Muscle layer of duodenum (tissue), 2 donors: ENCODE data around the gene LIN28B.
"Not testable (repeated sequence)": the region's sequence is repeated elsewhere in the genome, so short reads cannot be mapped to it uniquely, and the experiment has no call there.

Source experiments
- H3K27ac ChIP-seq: one replicate; pipeline ENCODE4 v1.7.0; 2013; ENCODE audit warnings: mild to moderate bottlenecking, low read length
- H3K27me3 ChIP-seq: one replicate; pipeline ENCODE4 v1.7.0; 2013; ENCODE audit warnings: low read depth, mild to moderate bottlenecking, control low read depth, low read length
- H3K36me3 ChIP-seq, 2 donors: one replicate each; pipeline ENCODE4 v1.7.0; 2013; ENCODE audit warnings: low read length in 2 of 2, control low read depth in 1 of 2, mild to moderate bottlenecking in 1 of 2; ENCODE audit not compliant: insufficient read depth in 2 of 2, control insufficient read depth in 1 of 2
- H3K4me1 ChIP-seq, 2 donors: one replicate each; pipeline ENCODE4 v1.7.0; 2013; ENCODE audit warnings: low read length in 2 of 2, mild to moderate bottlenecking in 2 of 2, control low read depth in 1 of 2, moderate library complexity in 1 of 2; ENCODE audit not compliant: insufficient read depth in 2 of 2, control insufficient read depth in 1 of 2
- H3K4me3 ChIP-seq, 2 donors: one replicate each; pipeline ENCODE4 v1.7.0; 2013; ENCODE audit warnings: low read length in 2 of 2, low read depth in 1 of 2, mild to moderate bottlenecking in 1 of 2
- H3K9me3 ChIP-seq, 2 donors: one replicate each; pipeline ENCODE4 v1.7.0; 2013; ENCODE audit warnings: low read length in 2 of 2, control low read depth in 1 of 2, mild to moderate bottlenecking in 1 of 2; ENCODE audit not compliant: control insufficient read depth in 1 of 2
- donor health status: healthy.

LIN28B gene

GRCh38 chr6:104990085-104990484 lies 33.2 kb downstream of the LIN28B start:
- Histone ChIP-seq H3K9me3 (no peaks in the 10 kb centered on the region), H3K36me3 (no peaks in the 10 kb centered on the region), H3K4me1 (no peaks in the 10 kb centered on the region), H3K4me3 (no peak overlapping the region), H3K27ac (no peak overlapping the region), H3K27me3 (no peaks in the 10 kb centered on the region)

- not testable (repeated sequence) for H3K27ac ChIP-seq, H3K9me3 ChIP-seq, H3K27me3 ChIP-seq, H3K4me3 ChIP-seq, H3K36me3 ChIP-seq, H3K4me1 ChIP-seq
These were observed 34.2 kb downstream of the LIN28B start for GRCh38 chr6:104991062-104991461.

- not testable (repeated sequence) for H3K27me3 ChIP-seq, H3K36me3 ChIP-seq, H3K9me3 ChIP-seq, H3K27ac ChIP-seq, H3K4me3 ChIP-seq, H3K4me1 ChIP-seq
These were observed 36.7 kb downstream of the LIN28B start for GRCh38 chr6:104993576-104993975.

DNA sequence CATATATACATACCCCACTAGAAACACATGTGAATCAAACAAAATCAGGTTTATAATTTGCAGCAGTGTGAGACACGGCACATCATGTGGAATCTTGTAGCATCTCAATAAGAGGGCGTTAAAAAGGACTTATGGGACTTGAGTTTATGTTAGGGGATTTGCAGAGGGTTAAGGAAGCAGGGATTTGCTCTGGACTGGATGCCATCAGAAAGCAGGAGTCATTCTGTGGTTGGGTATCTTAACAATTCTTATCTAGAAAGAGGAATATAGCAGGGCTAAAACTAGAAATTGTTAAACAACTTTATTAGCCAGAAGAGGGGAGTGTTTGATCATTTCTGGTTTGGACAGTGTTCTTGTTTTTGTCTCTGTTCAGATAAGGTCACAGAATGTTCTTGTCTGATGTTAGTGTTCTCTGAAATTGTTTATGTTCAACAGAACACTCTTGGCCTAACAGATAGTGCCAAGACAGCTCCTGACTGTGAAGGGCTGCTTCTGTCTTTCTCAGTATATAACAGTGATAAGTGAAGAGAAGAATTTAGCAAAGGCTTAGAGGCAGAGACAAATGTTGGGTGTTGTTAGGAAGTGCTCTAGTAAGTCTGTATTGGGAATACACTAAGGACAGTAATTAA lies 39.2 kb downstream of the LIN28B start:
- Histone ChIP-seq H3K27ac (no peak overlapping the region), H3K36me3 (no peaks in the 10 kb centered on the region), H3K27me3 (no peaks in the 10 kb centered on the region), H3K4me1 (no peaks in the 10 kb centered on the region), H3K9me3 (no peaks in the 10 kb centered on the region), H3K4me3 (no peak overlapping the region)

- H3K27ac ChIP-seq = no peak overlapping the region
- H3K27me3 ChIP-seq = no peaks in the 10 kb centered on the region
- H3K4me1 ChIP-seq = no peaks in the 10 kb centered on the region
- no peaks in the 10 kb centered on the region for H3K9me3 ChIP-seq
- H3K4me3 ChIP-seq = no peak overlapping the region
- no peaks in the 10 kb centered on the region for H3K36me3 ChIP-seq
These were observed 44.2 kb downstream of the LIN28B start for GRCh38 chr6:105001063-105001462.

DNA sequence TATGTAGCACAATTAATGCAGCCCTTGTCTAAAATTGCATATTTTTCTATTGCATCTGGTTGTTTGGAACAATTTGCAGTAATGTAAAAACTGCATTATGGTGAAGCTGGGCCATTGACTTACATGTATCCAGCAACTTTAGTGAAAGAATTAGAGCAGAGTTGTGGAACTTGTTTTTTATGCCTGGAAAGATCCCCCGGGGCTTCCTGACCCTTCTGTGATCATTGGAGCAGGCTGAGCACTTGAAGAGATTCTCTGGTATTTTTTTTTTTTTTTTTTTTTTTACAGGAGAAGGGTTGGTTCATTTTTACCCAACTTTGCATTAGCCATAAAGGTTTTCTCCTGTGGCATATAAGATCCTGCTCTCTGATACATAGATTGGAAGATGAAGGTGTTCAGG lies 45.0 kb downstream of the LIN28B start:
- no peaks in the 10 kb centered on the region for H3K4me1 ChIP-seq
- no peaks in the 10 kb centered on the region for H3K27me3 ChIP-seq
- no peak overlapping the region for H3K27ac ChIP-seq
- no peaks in the 10 kb centered on the region for H3K36me3 ChIP-seq
- no peak overlapping the region for H3K4me3 ChIP-seq
- H3K9me3 ChIP-seq = no peaks in the 10 kb centered on the region

DNA sequence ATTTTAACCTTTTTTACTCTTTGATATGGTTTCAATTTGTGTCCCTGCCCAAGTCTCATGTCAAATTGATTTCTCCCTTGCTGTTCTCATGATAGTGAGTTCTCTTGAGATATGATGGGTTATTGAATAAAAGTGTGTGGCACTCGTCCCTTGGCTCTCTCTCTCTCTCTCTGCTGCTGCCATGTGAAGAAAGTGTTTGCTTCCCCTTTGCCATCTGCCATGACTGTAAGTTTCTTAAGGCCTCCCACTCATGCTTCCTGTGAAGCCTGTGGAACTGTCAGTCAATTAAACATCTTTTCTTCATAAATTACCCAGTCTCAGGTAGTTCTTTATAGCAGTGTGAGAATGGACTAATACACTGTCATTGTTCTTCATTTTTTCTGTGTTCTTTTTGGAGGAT lies 48.5 kb downstream of the LIN28B start:
- H3K27me3 ChIP-seq = no peaks in the 10 kb centered on the region
- no peak overlapping the region for H3K27ac ChIP-seq
- H3K9me3 ChIP-seq = no peaks in the 10 kb centered on the region
- H3K4me3 ChIP-seq = no peak overlapping the region
- no peaks in the 10 kb centered on the region for H3K4me1 ChIP-seq
- H3K36me3 ChIP-seq = no peaks in the 10 kb centered on the region

DNA sequence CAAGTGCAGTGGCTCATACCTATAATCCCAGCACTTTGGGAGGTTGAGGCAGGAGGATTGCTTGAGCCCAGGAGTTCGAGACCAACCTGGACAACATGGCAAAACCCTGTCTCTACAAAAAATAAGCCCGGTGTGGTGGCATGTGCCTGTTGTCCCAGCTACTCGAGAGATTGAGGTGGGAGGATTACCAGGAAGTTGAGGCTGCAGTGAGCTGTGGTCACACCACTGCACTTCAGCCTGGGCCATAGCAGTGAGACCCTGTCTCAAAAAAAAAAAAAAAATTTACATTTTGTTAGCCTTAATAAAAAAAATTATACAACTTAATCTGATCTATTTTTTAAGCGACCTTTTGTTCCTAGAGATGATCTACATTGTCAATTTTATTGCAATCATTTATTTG lies 56.6 kb downstream of the LIN28B start:
- not testable (repeated sequence) for H3K36me3 ChIP-seq, H3K27ac ChIP-seq, H3K4me3 ChIP-seq, H3K4me1 ChIP-seq, H3K27me3 ChIP-seq, H3K9me3 ChIP-seq

DNA sequence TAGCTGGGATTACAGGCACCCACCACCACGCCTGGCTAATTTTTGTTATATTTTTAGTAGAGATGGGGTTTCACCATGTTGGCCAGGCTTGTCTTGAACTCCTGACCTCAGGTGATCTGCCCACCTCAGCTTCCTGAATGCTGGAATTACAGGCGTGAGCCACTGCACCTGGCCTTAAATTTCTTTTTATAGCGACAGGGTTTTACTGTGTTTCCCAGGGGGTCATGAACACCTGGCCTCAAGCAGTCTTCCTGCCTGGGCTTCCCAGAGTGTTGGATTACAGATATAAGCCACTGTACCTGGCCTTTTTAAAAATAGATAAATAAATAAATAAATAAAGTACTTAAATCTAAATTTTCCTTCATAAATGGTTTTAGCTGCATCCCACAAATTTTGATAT lies 57.5 kb downstream of the LIN28B start:
- H3K4me1 ChIP-seq = no peaks in the 10 kb centered on the region
- H3K27me3 ChIP-seq = no peaks in the 10 kb centered on the region
- H3K4me3 ChIP-seq = no peak overlapping the region
- no peaks in the 10 kb centered on the region for H3K9me3 ChIP-seq
- H3K27ac ChIP-seq = no peak overlapping the region
- H3K36me3 ChIP-seq = no peaks in the 10 kb centered on the region

DNA sequence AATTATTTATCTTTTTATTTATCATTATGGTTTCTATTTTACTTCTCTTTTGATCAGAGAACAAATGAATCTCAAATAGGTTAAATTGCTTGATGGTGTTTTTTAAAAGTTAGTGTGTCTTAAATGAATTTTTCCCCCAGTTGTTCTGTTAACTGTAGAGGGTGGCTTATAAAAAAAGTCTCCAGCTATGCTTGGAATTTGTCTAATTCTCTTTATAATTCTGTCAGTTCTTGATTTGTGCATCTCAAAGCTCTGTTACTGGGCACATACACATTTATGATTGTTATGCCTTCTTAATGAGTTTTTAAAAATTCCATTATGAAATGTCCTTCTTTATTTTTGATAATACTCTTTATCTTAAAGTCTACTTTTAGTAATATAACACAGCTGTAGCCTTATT lies 58.0 kb downstream of the LIN28B start:
- Histone ChIP-seq H3K27ac (no peak overlapping the region), H3K9me3 (no peaks in the 10 kb centered on the region), H3K27me3 (no peaks in the 10 kb centered on the region), H3K4me1 (no peaks in the 10 kb centered on the region), H3K4me3 (no peak overlapping the region), H3K36me3 (no peaks in the 10 kb centered on the region)

DNA sequence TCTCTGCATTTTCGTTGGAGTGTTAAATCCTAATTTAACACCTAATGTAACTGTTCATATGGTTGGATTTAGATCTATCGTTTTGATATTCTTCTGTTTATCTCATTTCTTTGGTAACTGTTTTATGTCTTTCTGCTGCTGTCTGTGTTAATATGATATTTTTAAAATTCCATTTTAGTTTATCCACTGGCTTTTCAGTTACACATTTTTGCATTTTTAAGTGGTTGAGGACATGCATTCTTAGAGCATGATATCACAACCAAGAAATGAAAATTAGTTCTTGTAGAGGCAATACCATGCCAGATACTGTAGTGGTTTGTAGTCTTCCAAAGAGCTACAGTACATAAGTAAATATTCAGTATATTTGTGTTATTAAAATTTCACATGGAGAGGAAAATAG lies 58.6 kb downstream of the LIN28B start:
- Histone ChIP-seq H3K9me3 (no peaks in the 10 kb centered on the region), H3K27me3 (no peaks in the 10 kb centered on the region), H3K36me3 (no peaks in the 10 kb centered on the region), H3K27ac (no peak overlapping the region), H3K4me1 (no peaks in the 10 kb centered on the region), H3K4me3 (no peak overlapping the region)

DNA sequence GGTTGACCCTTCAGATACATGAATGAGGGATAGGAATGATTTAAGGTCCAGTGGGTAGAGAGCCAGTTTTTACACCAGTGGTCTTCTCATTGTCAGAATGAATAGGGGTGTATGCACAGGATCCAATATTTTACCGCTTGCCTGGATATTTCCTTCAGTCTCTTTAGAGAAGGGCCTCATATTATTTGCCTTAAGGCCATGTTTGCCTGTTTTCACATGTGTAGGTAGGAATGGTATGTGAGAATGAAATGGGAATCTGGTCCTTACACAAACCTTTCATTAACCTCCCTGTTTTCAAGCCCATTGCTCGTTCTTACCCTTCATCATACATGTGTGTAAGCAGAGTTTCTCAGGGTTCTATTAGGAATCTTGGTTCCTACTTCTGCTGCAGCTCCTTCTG lies 62.4 kb downstream of the LIN28B start:
- H3K36me3 ChIP-seq = no peaks in the 10 kb centered on the region
- no peaks in the 10 kb centered on the region for H3K4me1 ChIP-seq
- H3K4me3 ChIP-seq = no peak overlapping the region
- H3K27me3 ChIP-seq = peaks cover 5% of the 10 kb centered on the region
- H3K9me3 ChIP-seq = no peaks in the 10 kb centered on the region
- H3K27ac ChIP-seq = no peak overlapping the region
